DND-41 (cell line): Measurements from ENCODE around the gene NACA.

Experiments used
- EZH2 ChIP-seq: IDR thresholded peaks from 3 replicates; pipeline ENCODE4 v1.6.1; 2012; ENCODE audit warnings: borderline replicate concordance, low read depth, mild to moderate bottlenecking, moderate library complexity, low read length, inconsistent platforms; ENCODE audit not compliant: severe bottlenecking
- TF ChIP-seq, protein P1 (sequence below): IDR thresholded peaks from 2 replicates; pipeline ENCODE4 v1.5.1; 2012; ENCODE audit warnings: borderline replicate concordance, low read length, moderate library complexity, mild to moderate bottlenecking; ENCODE audit not compliant: poor library complexity, severe bottlenecking; ENCODE audit errors: extremely low read depth

DNA sequence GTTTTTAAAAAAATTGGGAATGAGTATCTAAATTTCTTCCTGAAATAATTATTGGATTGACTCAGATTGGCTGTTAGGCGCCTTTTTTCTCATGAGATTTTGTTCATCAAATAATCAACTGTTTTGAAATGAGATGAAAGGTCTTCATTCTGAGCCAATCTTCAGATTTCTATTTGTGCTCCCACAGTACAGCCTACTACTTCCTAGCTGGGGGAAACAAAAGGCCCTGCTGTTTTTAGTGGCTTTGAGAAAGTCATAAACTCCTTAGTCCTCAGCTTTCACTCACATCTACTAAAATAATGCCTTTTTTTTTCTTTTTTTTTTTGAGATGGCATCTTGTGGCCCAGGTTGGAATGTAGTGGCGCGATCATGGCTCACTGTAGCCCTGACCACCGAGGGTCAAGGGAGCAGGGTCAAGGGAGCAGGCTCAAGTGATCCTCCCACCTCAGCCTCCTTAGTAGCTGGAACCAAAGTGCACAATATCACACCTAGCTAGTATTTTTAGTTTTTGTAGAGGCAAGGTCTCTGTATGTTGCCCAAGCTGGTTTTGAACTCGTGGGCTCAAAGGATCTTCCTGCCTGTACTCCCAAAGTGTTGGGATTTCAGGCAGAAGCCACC, 15.2 kb downstream of the NACA start:
- TF ChIP-seq, protein P1, sequence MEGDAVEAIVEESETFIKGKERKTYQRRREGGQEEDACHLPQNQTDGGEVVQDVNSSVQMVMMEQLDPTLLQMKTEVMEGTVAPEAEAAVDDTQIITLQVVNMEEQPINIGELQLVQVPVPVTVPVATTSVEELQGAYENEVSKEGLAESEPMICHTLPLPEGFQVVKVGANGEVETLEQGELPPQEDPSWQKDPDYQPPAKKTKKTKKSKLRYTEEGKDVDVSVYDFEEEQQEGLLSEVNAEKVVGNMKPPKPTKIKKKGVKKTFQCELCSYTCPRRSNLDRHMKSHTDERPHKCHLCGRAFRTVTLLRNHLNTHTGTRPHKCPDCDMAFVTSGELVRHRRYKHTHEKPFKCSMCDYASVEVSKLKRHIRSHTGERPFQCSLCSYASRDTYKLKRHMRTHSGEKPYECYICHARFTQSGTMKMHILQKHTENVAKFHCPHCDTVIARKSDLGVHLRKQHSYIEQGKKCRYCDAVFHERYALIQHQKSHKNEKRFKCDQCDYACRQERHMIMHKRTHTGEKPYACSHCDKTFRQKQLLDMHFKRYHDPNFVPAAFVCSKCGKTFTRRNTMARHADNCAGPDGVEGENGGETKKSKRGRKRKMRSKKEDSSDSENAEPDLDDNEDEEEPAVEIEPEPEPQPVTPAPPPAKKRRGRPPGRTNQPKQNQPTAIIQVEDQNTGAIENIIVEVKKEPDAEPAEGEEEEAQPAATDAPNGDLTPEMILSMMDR = no peak
- TF ChIP-seq EZH2 = no peak
